Uterus (tissue), 4 donors: Measurements from ENCODE around the gene SOCS4. TPM values are rescaled to one million over a fixed set of nuclear protein-coding genes. Genes with fewer than 3 reads are reported as not detected.
"Not testable (repeated sequence)": the region's sequence is repeated elsewhere in the genome, so short reads cannot be mapped to it uniquely, and the experiment has no call there.

Experiments used
- DNase-seq, 2 donors: peaks; one replicate each; pipeline ENCODE4 v3.0.0-alpha.2; 2019 to 2020
- H3K27ac ChIP-seq, 2 donors: fragments of 200-600 bp; sonication (generic); 1 replicate in 1 of 2; 2 replicates in 1 of 2; pipeline ENCODE4 v1.5.1; 2016 to 2018
- H3K27me3 ChIP-seq, 2 donors: fragments of 200-600 bp; sonication (generic); one replicate each; pipeline ENCODE4 v1.5.1; 2018 to 2019; ENCODE audit warnings: control low read depth in 1 of 2
- H3K36me3 ChIP-seq, 2 donors: fragments of 200-600 bp; sonication (generic); one replicate each; pipeline ENCODE4 v1.5.1; 2019; ENCODE audit warnings: control low read depth in 1 of 2
- H3K4me1 ChIP-seq, 2 donors: fragments of 200-600 bp; sonication (generic); one replicate each; pipeline ENCODE4 v1.5.1; 2018 to 2019; ENCODE audit warnings: control low read depth in 1 of 2
- H3K4me3 ChIP-seq, 2 donors: fragments of 200-600 bp; sonication (generic); 1 replicate in 1 of 2; 2 replicates in 1 of 2; pipeline ENCODE4 v1.5.1; 2018 to 2019; ENCODE audit warnings: mild to moderate bottlenecking in 1 of 2
- H3K9me3 ChIP-seq, 2 donors: fragments of 200-600 bp; sonication (generic); one replicate each; pipeline ENCODE4 v1.5.1; 2019; ENCODE audit warnings: control low read depth in 1 of 2
- POLR2A ChIP-seq, 2 donors: fragments of 450-650 bp; IDR thresholded peaks; one replicate each; pipeline ENCODE4 v1.6.1; 2016; ENCODE audit warnings: antibody characterized with exemption in 2 of 2, mild to moderate bottlenecking in 1 of 2, moderate library complexity in 1 of 2
- intact Hi-C: fragments of 100-400 bp; cut with DNase I; formaldehyde crosslinking; loops from one replicate; pipeline ENCODE4 v1.15.1; 2023; ENCODE audit warnings: low total_unique reads
- total RNA-seq, 4 donors: library from RNA; depleted of rRNA in 3 of 4; stranded (reverse); fragments of >200 nt in 3 of 4; gene quantifications; one replicate each; pipeline versions ENCODE4 v1.1.0 to v1.2.4, GENCODE V29; 2014 to 2023
- TF ChIP-seq, protein P1 (sequence below), 4 experiments: fragments of 200-600 bp in 2 of 4; fragments of 450-650 bp in 2 of 4; sonication (generic) in 2 of 4; IDR thresholded peaks; one replicate each; pipeline ENCODE4 v1.5.1; 2016 to 2019; ENCODE audit warnings: antibody characterized with exemption in 4 of 4, mild to moderate bottlenecking in 2 of 4, moderate library complexity in 1 of 4
- donor health status: DM: yes; HTN: yes; CAD: no.

The SOCS4 gene
- total RNA-seq, 4 donors from 2014 or later: 10.2 to 36.4 (median 22.4) TPM

GRCh38 chr14:55077170-55078151 lies 50.4 kb downstream of the SOCS4 start:
- TF ChIP-seq, protein P1, sequence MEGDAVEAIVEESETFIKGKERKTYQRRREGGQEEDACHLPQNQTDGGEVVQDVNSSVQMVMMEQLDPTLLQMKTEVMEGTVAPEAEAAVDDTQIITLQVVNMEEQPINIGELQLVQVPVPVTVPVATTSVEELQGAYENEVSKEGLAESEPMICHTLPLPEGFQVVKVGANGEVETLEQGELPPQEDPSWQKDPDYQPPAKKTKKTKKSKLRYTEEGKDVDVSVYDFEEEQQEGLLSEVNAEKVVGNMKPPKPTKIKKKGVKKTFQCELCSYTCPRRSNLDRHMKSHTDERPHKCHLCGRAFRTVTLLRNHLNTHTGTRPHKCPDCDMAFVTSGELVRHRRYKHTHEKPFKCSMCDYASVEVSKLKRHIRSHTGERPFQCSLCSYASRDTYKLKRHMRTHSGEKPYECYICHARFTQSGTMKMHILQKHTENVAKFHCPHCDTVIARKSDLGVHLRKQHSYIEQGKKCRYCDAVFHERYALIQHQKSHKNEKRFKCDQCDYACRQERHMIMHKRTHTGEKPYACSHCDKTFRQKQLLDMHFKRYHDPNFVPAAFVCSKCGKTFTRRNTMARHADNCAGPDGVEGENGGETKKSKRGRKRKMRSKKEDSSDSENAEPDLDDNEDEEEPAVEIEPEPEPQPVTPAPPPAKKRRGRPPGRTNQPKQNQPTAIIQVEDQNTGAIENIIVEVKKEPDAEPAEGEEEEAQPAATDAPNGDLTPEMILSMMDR (IDR thresholded peaks at IDR 0.05): no peak
- TF ChIP-seq POLR2A (IDR thresholded peaks at IDR 0.05): no peak
- Histone ChIP-seq H3K4me3 (no peak overlapping the region), H3K27ac (no peak overlapping the region), H3K27me3 (no peaks in the 10 kb centered on the region), H3K36me3 (no peaks in the 10 kb centered on the region), H3K4me1 (peaks cover 0 to 1% of the 10 kb centered on the region in 2 donors), H3K9me3 (no peaks in the 10 kb centered on the region)
- intact Hi-C loops: no loop called here
- DNase-seq: no peak

- H3K9me3 ChIP-seq, H3K27me3 ChIP-seq, DNase-seq, H3K36me3 ChIP-seq, H3K4me3 ChIP-seq, H3K27ac ChIP-seq, H3K4me1 ChIP-seq: not testable (repeated sequence)
- intact Hi-C loops: loop anchor here (10.0 kb wide), 1 partner anchor 85 kb away; no protein-coding TSS in a partner anchor
These were observed 52.9 kb downstream of the SOCS4 start for GRCh38 chr14:55079961-55080360.

- DNase-seq: no peak
- Histone ChIP-seq H3K36me3 (no peaks in the 10 kb centered on the region), H3K9me3 (no peaks in the 10 kb centered on the region), H3K27me3 (no peaks in the 10 kb centered on the region), H3K4me1 (no peaks in the 10 kb centered on the region), H3K27ac (no peak overlapping the region), H3K4me3 (no peak overlapping the region)
- intact Hi-C loops: loop anchor here (10.0 kb wide), 1 partner anchor 80 kb away; no protein-coding TSS in a partner anchor
- TF ChIP-seq POLR2A (IDR thresholded peaks at IDR 0.05): no peak
These were observed 57.5 kb downstream of the SOCS4 start for GRCh38 chr14:55084401-55085059.

- Histone ChIP-seq H3K9me3 (no peaks in the 10 kb centered on the region), H3K4me1 (no peaks in the 10 kb centered on the region), H3K27me3 (no peaks in the 10 kb centered on the region), H3K4me3 (no peak overlapping the region), H3K36me3 (no peaks in the 10 kb centered on the region), H3K27ac (no peak overlapping the region)
- intact Hi-C loops: loop anchor here (10.0 kb wide), 1 partner anchor 80 kb away; no protein-coding TSS in a partner anchor
- no peak for TF ChIP-seq POLR2A (IDR thresholded peaks at IDR 0.05)
- TF ChIP-seq, protein P1 (IDR thresholded peaks at IDR 0.05): no peak
- DNase-seq: no peak
These were observed 58.1 kb downstream of the SOCS4 start for GRCh38 chr14:55085060-55085660.

DNA sequence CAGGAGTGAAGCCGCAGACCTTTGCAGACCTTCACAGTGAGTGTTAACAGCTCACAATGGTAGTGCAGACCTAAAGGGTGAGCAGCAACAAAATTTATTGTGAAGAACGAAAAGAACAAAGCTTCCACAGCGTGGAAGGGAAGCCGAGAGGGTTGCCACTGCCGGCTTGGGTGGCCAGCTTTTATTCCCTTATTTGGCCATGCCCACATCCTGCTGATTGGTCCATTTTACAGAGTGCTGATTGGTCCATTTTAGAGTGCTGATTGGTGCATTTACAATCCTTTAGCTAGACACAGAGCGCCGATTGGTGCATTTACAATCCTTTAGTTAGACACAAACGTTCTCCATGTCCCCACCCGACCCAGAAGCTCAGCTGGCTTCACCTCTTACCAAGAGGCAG lies 59.9 kb downstream of the SOCS4 start:
- H3K27me3 ChIP-seq: no peaks in the 10 kb centered on the region
- intact Hi-C loops: loop anchor here (10.0 kb wide), 1 partner anchor 78 kb away; no protein-coding TSS in a partner anchor
- H3K27ac ChIP-seq: no peak overlapping the region
- no peak for DNase-seq
- no peaks in the 10 kb centered on the region for H3K36me3 ChIP-seq
- H3K4me3 ChIP-seq: no peak overlapping the region
- TF ChIP-seq, protein P1 (IDR thresholded peaks at IDR 0.05): no peak
- TF ChIP-seq POLR2A (IDR thresholded peaks at IDR 0.05): no peak
- H3K4me1 ChIP-seq: no peaks in the 10 kb centered on the region
- no peaks in the 10 kb centered on the region for H3K9me3 ChIP-seq
